Renal pelvis (tissue), 4 donors: Measurements from ENCODE around the gene DDR2. TPM values are rescaled to one million over a fixed set of nuclear protein-coding genes. Genes with fewer than 3 reads are reported as not detected.

ENCODE experiments used
- DNase-seq: peaks from one replicate; pipeline ENCODE4 v3.0.0-alpha.2; 2013
- polyA plus RNA-seq, 3 donors: library from polyadenylated mRNA; unstranded; fragments of 120-200 nt; gene quantifications; one replicate each; pipeline ENCODE4 v1.2.1, GENCODE V29; 2013; ENCODE audit not compliant: insufficient read length in 3 of 3

DDR2 gene
- polyA plus RNA-seq, 3 donors = 16.3 to 21.6 (median 19.1) TPM

DNA sequence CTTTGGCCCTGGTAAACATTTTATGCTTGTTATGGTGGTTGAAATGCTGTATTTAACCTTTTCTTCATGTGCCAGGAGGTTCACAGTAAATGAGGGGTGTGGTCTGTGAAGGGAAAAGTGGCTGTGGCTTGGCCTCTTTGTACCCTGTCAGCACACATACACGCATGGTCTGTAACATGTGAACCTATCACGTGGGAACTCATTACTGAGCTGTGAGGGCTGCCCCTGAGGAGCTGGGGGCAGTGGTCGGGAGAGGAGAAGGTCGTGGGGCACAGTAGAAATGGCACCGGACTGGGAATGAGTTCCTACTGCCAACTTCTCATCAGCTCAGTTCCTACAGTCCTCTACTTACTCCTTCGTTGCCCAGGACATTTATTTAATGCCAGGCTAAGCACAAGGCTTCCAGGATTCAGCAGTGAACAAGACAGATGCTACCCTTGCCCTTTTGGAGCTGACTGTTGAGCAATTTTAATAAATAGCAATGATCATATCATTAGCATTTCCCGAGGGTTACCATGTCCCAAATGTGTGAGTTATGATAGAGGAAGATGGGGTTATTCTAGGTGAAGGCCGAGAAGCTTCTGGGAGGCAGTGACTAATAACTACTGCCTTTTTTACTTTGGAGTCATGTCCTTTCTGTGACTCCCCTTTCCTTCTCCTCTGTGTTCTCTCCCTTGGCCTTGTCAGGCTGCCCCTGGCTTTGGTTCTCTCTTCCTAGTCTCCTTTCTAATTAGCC, 38.8 kb downstream of the DDR2 start:
- DNase-seq = no peak

DNA sequence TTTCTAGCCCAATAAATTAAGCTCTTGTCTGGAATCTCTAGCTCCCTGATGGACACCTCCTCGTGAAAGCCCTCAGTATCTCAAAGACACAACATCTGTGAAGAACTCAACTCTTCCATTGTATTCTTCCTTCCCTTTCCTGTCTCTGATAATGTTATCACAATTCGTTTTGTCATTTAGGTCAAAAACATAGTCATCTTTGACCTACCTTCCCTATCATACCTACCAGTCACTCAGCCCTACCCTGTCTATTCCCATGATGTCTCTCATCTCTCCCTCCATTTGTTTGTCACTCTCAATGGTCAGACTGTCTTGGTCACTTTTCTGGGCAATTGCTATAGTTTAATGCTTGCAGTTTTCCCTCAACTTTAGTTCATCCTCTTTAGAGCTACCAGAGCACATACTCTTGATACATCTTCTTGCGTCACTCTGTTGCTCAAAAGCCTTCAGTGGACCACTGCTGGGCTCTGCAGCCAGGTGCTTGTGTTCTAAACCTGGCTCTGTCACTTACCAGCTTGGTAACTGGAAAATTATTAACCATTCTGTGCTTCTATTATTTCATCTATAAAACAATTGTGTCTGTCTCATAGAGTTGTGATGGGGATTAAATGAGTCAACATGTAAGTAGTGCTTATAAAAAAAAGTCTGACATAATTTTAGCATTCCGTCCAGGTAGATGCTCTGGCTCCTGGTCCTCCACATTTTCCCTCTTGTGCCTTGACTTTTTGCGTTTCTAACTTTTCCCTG, 39.6 kb downstream of the DDR2 start:
- no peak for DNase-seq

DNA sequence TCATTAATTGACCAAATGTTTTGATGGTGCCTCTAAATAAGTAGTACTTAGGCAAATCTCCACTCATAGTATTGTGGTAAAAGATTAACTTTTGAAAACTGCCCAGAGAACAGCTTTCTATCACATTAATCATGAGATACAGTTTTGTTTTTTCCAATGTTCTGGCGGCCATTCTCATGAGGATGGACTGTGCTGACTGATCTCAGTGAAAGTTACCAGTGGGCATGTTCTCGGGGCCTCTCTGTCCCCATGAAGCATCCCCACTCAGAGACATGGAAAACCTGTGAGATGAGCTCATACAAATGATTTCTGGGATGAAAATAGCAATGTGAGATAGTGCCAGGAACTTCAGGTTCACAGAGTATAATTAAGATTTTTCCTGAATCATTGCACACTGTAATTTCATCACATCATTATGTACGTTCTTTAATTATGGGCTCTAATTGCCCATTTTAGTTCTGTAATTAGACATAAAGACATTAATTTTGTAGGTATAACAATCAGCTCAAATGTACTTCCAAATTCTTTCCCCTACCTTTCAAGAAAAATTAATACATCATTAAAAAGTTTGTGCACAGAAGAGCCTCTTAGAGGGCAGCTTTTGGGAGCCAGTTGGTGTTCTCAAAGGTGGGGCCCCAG, 40.5 kb downstream of the DDR2 start:
- DNase-seq = no peak

GRCh38 chr1:162674034-162674608, 41.9 kb downstream of the DDR2 start:
- no peak for DNase-seq

DNA sequence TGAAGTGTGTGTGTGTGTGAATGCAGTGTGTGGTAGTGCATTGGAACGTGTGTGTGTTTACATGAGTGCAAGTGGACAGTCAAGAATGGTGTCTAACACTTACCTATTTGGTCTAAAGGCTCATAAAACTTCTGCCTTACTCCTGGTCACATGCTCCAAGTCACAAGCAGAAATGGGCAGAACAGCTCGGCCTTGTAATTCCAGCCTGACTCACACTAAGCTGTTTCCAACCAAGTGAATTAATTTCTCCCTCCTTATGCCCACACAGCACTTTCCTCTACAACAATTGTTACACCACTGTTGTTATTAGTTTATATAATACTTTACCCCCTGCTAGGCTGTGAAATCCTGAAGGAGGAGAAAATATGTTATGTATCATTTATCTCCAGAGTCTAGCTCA, 43.8 kb downstream of the DDR2 start:
- no peak for DNase-seq

- no peak for DNase-seq
These were observed 44.5 kb downstream of the DDR2 start for GRCh38 chr1:162676750-162677149.

DNA sequence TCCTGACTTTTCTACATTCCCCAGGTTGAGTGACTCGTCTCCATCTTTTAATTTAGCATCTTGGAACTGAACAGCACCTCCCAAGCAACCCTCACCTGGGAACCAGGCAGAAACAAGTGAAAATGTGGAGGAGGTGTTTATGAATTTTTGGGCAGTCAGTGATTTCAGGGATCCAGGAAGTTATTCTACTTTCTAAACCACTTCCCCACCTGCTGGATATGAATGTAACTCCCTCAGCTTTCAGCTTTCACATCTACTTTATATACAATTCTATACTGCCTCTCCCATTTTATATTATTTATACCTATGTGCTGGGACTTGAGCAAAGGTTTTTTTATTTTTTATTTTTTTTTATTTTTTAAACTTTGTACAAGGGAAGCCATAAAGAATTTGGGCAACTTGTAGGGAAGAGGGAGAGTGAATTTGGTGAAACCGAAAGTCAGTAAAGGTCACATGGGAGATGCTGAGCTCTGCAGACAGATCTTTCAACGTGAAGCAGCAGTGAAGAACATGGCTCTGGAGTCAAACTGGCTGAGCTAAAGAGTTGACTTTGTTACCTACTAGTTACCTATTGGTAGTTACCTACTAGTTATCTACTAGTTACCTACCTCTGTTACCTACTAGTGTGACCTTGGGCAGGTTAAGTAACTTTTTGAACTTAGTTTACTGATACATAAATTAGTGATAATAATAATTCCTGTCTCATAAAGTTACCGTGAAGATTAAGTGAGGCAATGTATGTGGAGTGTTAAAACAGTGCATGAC, 45.5 kb downstream of the DDR2 start:
- DNase-seq = no peak

GRCh38 chr1:162678439-162678838, 46.2 kb downstream of the DDR2 start:
- no peak for DNase-seq

- no peak for DNase-seq
These were observed 47.0 kb downstream of the DDR2 start for GRCh38 chr1:162679298-162679697.

DNA sequence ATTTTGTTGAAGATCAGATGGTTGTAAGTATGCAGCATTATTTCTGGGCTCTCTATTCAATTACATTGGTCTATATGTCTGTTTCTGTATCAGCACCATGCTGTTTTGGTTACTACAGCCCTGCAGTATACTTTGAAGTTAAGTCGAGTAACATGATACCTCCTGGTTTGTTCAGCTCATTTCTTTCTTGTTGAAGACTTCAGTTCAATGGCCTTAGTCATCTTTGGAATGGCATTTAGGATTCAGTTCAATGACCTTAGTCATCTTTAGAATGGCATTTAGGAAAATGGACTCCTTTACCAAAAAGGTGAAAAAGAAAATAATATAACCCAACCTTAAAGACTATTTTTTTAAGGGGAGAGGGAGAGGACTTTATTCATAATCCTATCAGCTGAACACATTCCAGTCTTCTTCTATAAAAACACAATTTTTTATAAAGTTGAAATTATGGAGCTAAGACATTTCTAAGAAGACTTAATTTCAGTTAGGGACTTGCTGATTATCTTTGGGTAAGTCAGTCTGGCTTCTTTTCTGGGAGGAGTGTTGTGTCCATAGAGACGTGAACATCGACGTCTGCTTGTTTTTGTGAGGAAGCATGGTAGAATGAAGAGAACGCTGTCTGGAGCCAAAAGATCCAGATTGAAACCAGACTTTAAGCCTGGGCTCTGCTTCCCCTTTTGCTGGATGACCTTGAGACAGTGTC, 48.3 kb downstream of the DDR2 start:
- no peak for DNase-seq

- DNase-seq = no peak
These were observed 48.8 kb downstream of the DDR2 start for GRCh38 chr1:162681122-162681436.

DNA sequence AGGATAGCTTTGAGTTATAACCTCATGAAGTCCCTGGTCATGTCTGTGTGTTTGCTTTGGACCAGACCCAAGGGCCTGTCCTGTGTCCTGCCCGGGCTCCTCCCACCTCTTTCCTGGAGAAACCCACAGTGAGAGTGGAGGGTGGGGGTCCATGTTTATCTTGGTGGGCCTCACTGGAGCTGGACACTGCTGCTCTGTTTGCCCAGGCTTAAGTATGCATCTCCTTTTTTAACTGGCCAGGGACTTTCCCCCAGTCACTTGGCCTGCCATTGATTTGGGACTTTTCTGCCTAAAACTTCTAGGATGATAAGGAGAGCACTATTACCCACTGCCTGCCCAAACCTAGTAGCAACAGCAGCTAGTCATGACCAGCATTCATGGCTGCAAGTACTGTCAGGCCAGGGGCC, 49.8 kb downstream of the DDR2 start:
- DNase-seq = peak; percentile 29

- no peak for DNase-seq
These were observed 55.6 kb downstream of the DDR2 start for GRCh38 chr1:162687870-162688269.

GRCh38 chr1:162688521-162688920, 56.3 kb downstream of the DDR2 start:
- DNase-seq = no peak

- no peak for DNase-seq
These were observed 56.7 kb downstream of the DDR2 start for GRCh38 chr1:162688931-162689330.

DNA sequence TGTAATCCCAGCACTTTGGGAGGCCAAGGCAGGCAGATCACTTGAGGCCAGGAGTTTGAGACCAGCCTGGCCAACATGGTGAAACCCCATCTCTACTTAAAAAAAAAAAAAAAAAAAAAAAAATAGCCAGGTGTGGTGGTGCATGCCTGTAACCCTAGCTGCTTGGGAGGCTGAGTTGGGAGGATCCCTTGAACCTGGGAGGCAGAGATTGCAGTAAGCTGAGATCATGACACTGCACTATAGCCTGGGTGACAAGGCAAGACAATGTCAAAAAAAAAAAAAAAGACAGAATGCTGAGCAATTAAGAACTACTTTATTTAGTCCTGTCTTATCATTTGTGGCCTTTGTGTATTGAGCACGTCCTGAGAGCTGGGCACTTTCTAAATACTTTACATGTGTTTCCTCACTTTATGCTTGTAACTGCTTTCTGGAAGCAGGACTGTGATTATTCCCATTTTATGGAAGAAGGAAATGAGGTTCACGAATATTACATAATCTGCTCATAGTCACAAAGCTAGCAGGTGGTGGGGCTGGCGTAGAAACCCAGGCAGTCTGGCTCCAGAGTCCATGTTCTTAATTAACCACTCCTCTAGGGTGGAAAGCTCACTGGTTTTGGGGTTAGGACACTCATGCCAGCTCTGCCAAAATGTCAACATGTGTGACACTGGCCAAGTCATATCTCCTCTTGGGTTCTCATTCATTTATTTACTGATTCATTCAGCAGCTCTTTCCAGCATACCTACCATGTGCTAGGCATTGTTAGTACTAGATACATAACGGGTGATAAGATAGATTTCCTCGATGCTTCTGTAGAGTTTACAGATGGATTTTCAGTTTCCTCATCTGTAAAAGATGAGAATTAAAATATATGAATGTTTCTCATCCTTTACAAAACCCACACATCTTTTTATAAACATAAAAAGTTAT, 57.7 kb downstream of the DDR2 start:
- no peak for DNase-seq

GRCh38 chr1:162690672-162691434, 58.6 kb downstream of the DDR2 start:
- no peak for DNase-seq

DNA sequence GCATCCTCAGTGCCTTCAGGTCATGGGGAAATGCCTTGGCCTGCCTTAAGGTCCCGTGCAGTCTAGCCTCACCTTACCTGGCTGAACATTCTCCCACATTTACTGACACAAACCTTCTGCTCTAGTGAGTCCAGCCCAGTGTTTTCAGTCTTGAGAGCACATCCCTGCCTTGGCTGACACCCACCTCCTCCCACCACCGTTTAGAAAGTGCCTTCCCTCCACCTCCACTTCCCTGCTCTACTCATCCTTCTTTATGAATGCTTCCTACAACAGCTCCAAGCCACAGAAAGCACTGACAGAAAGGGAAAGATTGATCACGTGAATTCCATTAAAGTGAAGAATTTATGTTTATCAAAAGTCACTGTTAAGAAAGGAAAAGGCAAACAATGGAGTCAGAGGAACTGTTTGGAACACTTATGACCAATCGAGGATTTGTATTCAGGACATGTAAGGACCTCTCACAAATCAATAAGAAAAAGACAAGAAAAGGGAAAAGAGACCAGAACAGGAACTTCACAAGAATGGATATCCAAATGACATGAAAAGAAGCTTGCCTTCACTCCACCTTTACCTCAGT, 59.8 kb downstream of the DDR2 start:
- no peak for DNase-seq

- no peak for DNase-seq
These were observed 62.6 kb downstream of the DDR2 start for GRCh38 chr1:162694911-162695310.
